Gastroesophageal sphincter (tissue), 4 donors: Measurements from ENCODE around the gene ANGEL2. TPM values are rescaled to one million over a fixed set of nuclear protein-coding genes. Genes with fewer than 3 reads are reported as not detected.
"Not testable (repeated sequence)": the region's sequence is repeated elsewhere in the genome, so short reads cannot be mapped to it uniquely, and the experiment has no call there.

Experiments used
- ATAC-seq: fragments of 150-250 bp; one replicate; pipeline ENCODE4 v1.9.1; 2016; ENCODE audit warnings: mild to moderate bottlenecking, moderate library complexity
- H3K27ac ChIP-seq, 4 donors: fragments of 200-600 bp; sonication (generic) in 3 of 4; 1 replicate in 3 of 4; 2 replicates in 1 of 4; pipeline ENCODE4 v1.5.1; 2016 to 2019
- H3K27me3 ChIP-seq: fragments of 200-600 bp; sonication (generic); one replicate; pipeline ENCODE4 v1.5.1; 2019
- H3K36me3 ChIP-seq, 2 donors: fragments of 200-600 bp; sonication (generic); one replicate each; pipeline ENCODE4 v1.5.1; 2019; ENCODE audit warnings: control low read depth in 1 of 2
- H3K4me1 ChIP-seq, 3 donors: fragments of 200-600 bp; sonication (generic); 1 replicate in 2 of 3; 2 replicates in 1 of 3; pipeline ENCODE4 v1.5.1; 2016 to 2019; ENCODE audit warnings: control low read depth in 2 of 3
- H3K4me3 ChIP-seq, 2 donors: fragments of 200-600 bp; sonication (generic); one replicate each; pipeline ENCODE4 v1.5.1; 2019; ENCODE audit warnings: mild to moderate bottlenecking in 1 of 2, moderate library complexity in 1 of 2
- H3K9me3 ChIP-seq, 3 donors: fragments of 200-600 bp; sonication (generic); one replicate each; pipeline ENCODE4 v1.5.1; 2017 to 2019; ENCODE audit warnings: control low read depth in 2 of 3
- CTCF ChIP-seq, 4 experiments: fragments of 200-600 bp in 2 of 4; fragments of 450-650 bp in 2 of 4; sonication (generic) in 1 of 4; IDR thresholded peaks; one replicate each; pipeline ENCODE4 v1.5.1; 2017 to 2019; ENCODE audit warnings: antibody characterized with exemption in 4 of 4, mild to moderate bottlenecking in 2 of 4, moderate library complexity in 2 of 4
- EP300 ChIP-seq: sonication (generic); formaldehyde crosslinking; IDR thresholded peaks from one replicate; pipeline ENCODE4 v1.6.1; 2017; ENCODE audit warnings: antibody characterized with exemption, mild to moderate bottlenecking
- POLR2A ChIP-seq, 2 donors: fragments of 450-650 bp; IDR thresholded peaks; one replicate each; pipeline ENCODE4 v1.6.1; 2017; ENCODE audit warnings: antibody characterized with exemption in 2 of 2, mild to moderate bottlenecking in 2 of 2, moderate library complexity in 1 of 2
- POLR2AphosphoS5 ChIP-seq: sonication (generic); formaldehyde crosslinking; IDR thresholded peaks from one replicate; pipeline ENCODE4 v1.6.1; 2017; ENCODE audit warnings: antibody characterized with exemption
- WGBS, 2 donors: methylation state at CpG; one replicate each; pipeline ENCODE4 v1.1.5; 2018; ENCODE audit warnings: low coverage in 1 of 2; 5-methylcytosine and 5-hydroxymethylcytosine counted together
- total RNA-seq, 4 donors: library from RNA; depleted of rRNA; stranded (reverse); fragments of >200 nt; gene quantifications; one replicate each; pipeline ENCODE4 v1.1.0, GENCODE V29; 2016

Gene ANGEL2
- total RNA-seq, 4 donors from 2014 or later = 20.9 to 85.1 (median 39.0) TPM

GRCh38 chr1:213035573-213035972, 19.9 kb upstream of the ANGEL2 start:
- no peak for TF ChIP-seq CTCF (IDR thresholded peaks at IDR 0.05)
- no peak for TF ChIP-seq EP300
- no peak for TF ChIP-seq POLR2AphosphoS5
- no peak for TF ChIP-seq POLR2A (IDR thresholded peaks at IDR 0.05)
- Histone ChIP-seq H3K4me3 (no peak overlapping the region), H3K27me3 (peaks cover 68% of the 10 kb centered on the region), H3K27ac (no peak overlapping the region), H3K9me3 (no peaks in the 10 kb centered on the region), H3K4me1 (no peaks in the 10 kb centered on the region), H3K36me3 (no peaks in the 10 kb centered on the region)
- no peak for ATAC-seq
- WGBS, 2 donors = 73 to 74% methylated on average over 2 of the region's 2 CpGs

GRCh38 chr1:213034713-213035112, 19.0 kb upstream of the ANGEL2 start:
- ATAC-seq = no peak
- H3K4me3 ChIP-seq = no peak overlapping the region
- TF ChIP-seq EP300 (no peak), POLR2AphosphoS5 (no peak), CTCF (IDR thresholded peaks at IDR 0.05) (no peak), POLR2A (IDR thresholded peaks at IDR 0.05) (no peak)
- no peaks in the 10 kb centered on the region for H3K9me3 ChIP-seq
- no peaks in the 10 kb centered on the region for H3K36me3 ChIP-seq
- H3K27ac ChIP-seq = no peak overlapping the region
- 100% methylated on average over 1 of the region's 1 CpG for WGBS, 2 donors
- peaks cover 68% of the 10 kb centered on the region for H3K27me3 ChIP-seq
- no peaks in the 10 kb centered on the region for H3K4me1 ChIP-seq

- ATAC-seq = no peak
- no peak overlapping the region for H3K4me3 ChIP-seq
- H3K4me1 ChIP-seq = no peaks in the 10 kb centered on the region
- peaks cover 71% of the 10 kb centered on the region for H3K27me3 ChIP-seq
- H3K27ac ChIP-seq = no peak overlapping the region
- TF ChIP-seq EP300 (no peak), POLR2AphosphoS5 (no peak), CTCF (IDR thresholded peaks at IDR 0.05) (no peak), POLR2A (IDR thresholded peaks at IDR 0.05) (no peak)
- H3K36me3 ChIP-seq = no peaks in the 10 kb centered on the region
- no peaks in the 10 kb centered on the region for H3K9me3 ChIP-seq
These were observed 17.0 kb upstream of the ANGEL2 start for GRCh38 chr1:213032651-213033050.

GRCh38 chr1:213027024-213027423, 11.4 kb upstream of the ANGEL2 start:
- H3K27ac ChIP-seq, H3K4me1 ChIP-seq, H3K9me3 ChIP-seq, H3K4me3 ChIP-seq, H3K36me3 ChIP-seq, ATAC-seq: not testable (repeated sequence)
- H3K27me3 ChIP-seq = peaks cover 64% of the 10 kb centered on the region
- 73 to 78% methylated on average over 1 to 3 of the region's 3 CpGs for WGBS, 2 donors

- H3K36me3 ChIP-seq = no peaks in the 10 kb centered on the region
- H3K4me3 ChIP-seq = no peak overlapping the region
- H3K27ac ChIP-seq = no peak overlapping the region
- peaks cover 14% of the 10 kb centered on the region for H3K27me3 ChIP-seq
- TF ChIP-seq CTCF (IDR thresholded peaks at IDR 0.05) (no peak), POLR2AphosphoS5 (no peak), POLR2A (IDR thresholded peaks at IDR 0.05) (no peak), EP300 (no peak)
- no peak for ATAC-seq
- H3K9me3 ChIP-seq = no peaks in the 10 kb centered on the region
- H3K4me1 ChIP-seq = peaks cover 0 to 5% (median 0%) of the 10 kb centered on the region in 3 donors
- WGBS, 2 donors = 97 to 100% methylated on average over 3 of the region's 3 CpGs
These were observed 4.3 kb upstream of the ANGEL2 start for GRCh38 chr1:213020016-213020415.
